Upper lobe of left lung (tissue), 4 donors: ENCODE data around the gene FAM83D.

Experiments used
- CTCF ChIP-seq, 6 experiments: fragments of 450-650 bp in 4 of 6; fragments of 200-600 bp in 2 of 6; sonication (generic) in 2 of 6; IDR thresholded peaks; one replicate each; pipeline ENCODE4 v1.5.1; 2016 to 2019; ENCODE audit warnings: antibody characterized with exemption in 6 of 6
- EP300 ChIP-seq, 4 donors: sonication (generic); formaldehyde crosslinking; IDR thresholded peaks; one replicate each; pipeline ENCODE4 v1.5.1; 2017; ENCODE audit warnings: antibody characterized with exemption in 4 of 4, control low read depth in 2 of 4
- POLR2A ChIP-seq, 4 donors: fragments of 450-650 bp; IDR thresholded peaks; one replicate each; pipeline ENCODE4 v1.5.1; 2016 to 2017; ENCODE audit warnings: antibody characterized with exemption in 4 of 4, mild to moderate bottlenecking in 2 of 4
- POLR2AphosphoS5 ChIP-seq, 2 donors: sonication (generic); formaldehyde crosslinking; IDR thresholded peaks; one replicate each; pipeline ENCODE4 v1.5.1; 2017; ENCODE audit warnings: antibody characterized with exemption in 2 of 2

GRCh38 chr20:38878866-38879265 lies 47.4 kb upstream of the FAM83D start:
- TF ChIP-seq CTCF (IDR thresholded peaks at IDR 0.05) (no peak), POLR2A (IDR thresholded peaks at IDR 0.05) (no peak), POLR2AphosphoS5 (IDR thresholded peaks at IDR 0.05) (no peak), EP300 (IDR thresholded peaks at IDR 0.05) (no peak)
